GM23338 (cell line): Measurements from ENCODE around the gene COL18A1. TPM values are rescaled to one million over a fixed set of nuclear protein-coding genes. Genes with fewer than 3 reads are reported as not detected.

Experiments used
- ATAC-seq: fragments of 200-7000 bp; cut with Tn5 transposase; 3 replicates; pipeline ENCODE4 v1.9.1; 2020
- DNase-seq: peaks from one replicate; pipeline ENCODE4 v3.0.0-alpha.2; 2015; ENCODE audit warnings: low spot score
- H2AFZ ChIP-seq: fragments of 200-600 bp; sonication (generic); 2 replicates; pipeline ENCODE4 v1.8.0; 2016; ENCODE audit warnings: antibody characterized with exemption, mild to moderate bottlenecking, moderate library complexity
- H3F3A ChIP-seq: fragments of 200-600 bp; sonication (generic); replicated peaks from 2 replicates; pipeline ENCODE4 v1.8.0; 2017; ENCODE audit warnings: antibody characterized with exemption, mixed run types, low read depth
- H3K27ac ChIP-seq: fragments of 200-600 bp; sonication (generic); 2 replicates; pipeline ENCODE4 v1.6.1; 2016; ENCODE audit warnings: low read depth
- H3K27me3 ChIP-seq: fragments of 200-600 bp; sonication (generic); 2 replicates; pipeline ENCODE4 v1.8.0; 2016; ENCODE audit warnings: mild to moderate bottlenecking, mixed run types, moderate library complexity; ENCODE audit not compliant: insufficient read depth
- H3K36me3 ChIP-seq: fragments of 200-600 bp; sonication (generic); 2 replicates; pipeline ENCODE4 v1.8.0; 2016; ENCODE audit warnings: mild to moderate bottlenecking; ENCODE audit not compliant: insufficient read depth
- H3K4me1 ChIP-seq: fragments of 200-600 bp; sonication (generic); 2 replicates; pipeline ENCODE4 v1.8.0; 2016; ENCODE audit warnings: mild to moderate bottlenecking, moderate library complexity; ENCODE audit not compliant: insufficient read depth
- H3K4me2 ChIP-seq: fragments of 200-600 bp; sonication (generic); 2 replicates; pipeline ENCODE4 v1.7.1; 2017; ENCODE audit warnings: mixed run types
- H3K4me3 ChIP-seq: fragments of 200-600 bp; sonication (generic); 2 replicates; pipeline ENCODE4 v1.6.1; 2016; ENCODE audit warnings: mixed run types
- H3K79me2 ChIP-seq: fragments of 200-600 bp; sonication (generic); replicated peaks from 2 replicates; pipeline ENCODE4 v1.8.0; 2017; ENCODE audit warnings: mild to moderate bottlenecking; ENCODE audit not compliant: insufficient read depth
- H3K9me2 ChIP-seq: fragments of 200-600 bp; sonication (generic); 2 replicates; pipeline ENCODE4 v1.8.0; 2017; ENCODE audit not compliant: insufficient read depth
- H4K20me1 ChIP-seq: fragments of 200-600 bp; sonication (generic); replicated peaks from 2 replicates; pipeline ENCODE4 v1.8.0; 2017; ENCODE audit warnings: mild to moderate bottlenecking; ENCODE audit not compliant: insufficient read depth
- H3K27ac Mint-ChIP-seq: 2 replicates; pipeline ENCODE4 v1.8.0; 2020; ENCODE audit warnings: inconsistent platforms, mild to moderate bottlenecking, moderate library complexity, mixed read lengths
- H3K27me3 Mint-ChIP-seq: 3 replicates; pipeline ENCODE4 v1.8.0; 2022; ENCODE audit warnings: low read depth, mild to moderate bottlenecking, moderate library complexity, mixed read lengths, inconsistent platforms; ENCODE audit not compliant: insufficient read depth, poor library complexity
- H3K36me3 Mint-ChIP-seq: 3 replicates; pipeline ENCODE4 v1.8.0; 2021; ENCODE audit warnings: low read depth, mild to moderate bottlenecking, inconsistent platforms, moderate library complexity, mixed read lengths
- H3K4me1 Mint-ChIP-seq: 3 replicates; pipeline ENCODE4 v1.8.0; 2020; ENCODE audit warnings: mild to moderate bottlenecking, inconsistent platforms, mixed read lengths
- H3K4me3 Mint-ChIP-seq: 3 replicates; pipeline ENCODE4 v1.8.0; 2021; ENCODE audit warnings: moderate library complexity, mild to moderate bottlenecking, inconsistent platforms, mixed read lengths
- H3K9me3 Mint-ChIP-seq: 3 replicates; pipeline ENCODE4 v1.8.0; 2020; ENCODE audit warnings: moderate library complexity, mild to moderate bottlenecking, inconsistent platforms, mixed read lengths
- CREB1 ChIP-seq: fragments of 250-450 bp; sonication (Bioruptor Pico); IDR thresholded peaks from 2 replicates; pipeline ENCODE4 v1.5.0; 2020; ENCODE audit warnings: low read depth, mild to moderate bottlenecking, moderate library complexity
- EZH2 ChIP-seq: fragments of 200-600 bp; sonication (generic); IDR thresholded peaks from one replicate; pipeline ENCODE4 v1.8.0; 2017; ENCODE audit warnings: antibody characterized with exemption, mild to moderate bottlenecking, low read depth; ENCODE audit not compliant: unreplicated experiment
- EZH2phosphoT487 ChIP-seq: fragments of 200-600 bp; sonication (generic); IDR thresholded peaks from one replicate; pipeline ENCODE4 v1.8.1; 2018; ENCODE audit warnings: antibody characterized with exemption; ENCODE audit not compliant: unreplicated experiment
- JUNB ChIP-seq: IDR thresholded peaks from one replicate; pipeline ENCODE4 v1.6.1; 2016; ENCODE audit warnings: antibody characterized with exemption; ENCODE audit not compliant: unreplicated experiment
- NANOG ChIP-seq: IDR thresholded peaks from 2 replicates; pipeline ENCODE4 v1.6.1; 2016; ENCODE audit warnings: antibody characterized with exemption, borderline replicate concordance
- STAT1 ChIP-seq: IDR thresholded peaks from one replicate; pipeline ENCODE4 v1.6.1; 2016; ENCODE audit warnings: antibody characterized with exemption; ENCODE audit not compliant: unreplicated experiment
- ZNF331 ChIP-seq: fragments of 250-450 bp; sonication (Bioruptor Pico); IDR thresholded peaks from 2 replicates; pipeline ENCODE4 v1.5.0; 2020; ENCODE audit warnings: low read depth, mild to moderate bottlenecking, moderate library complexity
- polyA plus RNA-seq: library from polyadenylated mRNA; unstranded; fragments of >200 nt; fragmentation: Nextera tagmentation; extraction: Ambion mirVana; gene quantifications from 2 replicates; pipeline ENCODE4 v1.2.1, GENCODE V29; 2016
- total RNA-seq: library from RNA; depleted of rRNA; stranded (reverse); fragments of >200 nt; shearing (Covaris generic); gene quantifications from 2 replicates; pipeline ENCODE4 v1.2.3, GENCODE V29; 2014
- TF ChIP-seq, protein P1 (sequence below): fragments of 250-450 bp; sonication (Bioruptor Pico); IDR thresholded peaks from 2 replicates; pipeline ENCODE4 v1.5.0; 2020; ENCODE audit warnings: mild to moderate bottlenecking, moderate library complexity
- TF ChIP-seq, protein P2 (sequence below): IDR thresholded peaks from 2 replicates; pipeline ENCODE4 v1.6.1; 2016; ENCODE audit warnings: antibody characterized with exemption
- TF ChIP-seq, protein P3 (sequence below), 2 experiments: fragments of 200-600 bp in 1 of 2; sonication (generic) in 1 of 2; conservative IDR thresholded peaks; 2 replicates each; pipeline versions ENCODE4 v1.5.1 to v1.6.1; 2016 to 2017; ENCODE audit warnings: antibody characterized with exemption in 2 of 2, low read depth in 2 of 2, mild to moderate bottlenecking in 2 of 2, moderate library complexity in 1 of 2

COL18A1 gene
- total and polyA plus RNA-seq, 2 experiments from 2014 or later: 38.4 to 430 TPM

DNA sequence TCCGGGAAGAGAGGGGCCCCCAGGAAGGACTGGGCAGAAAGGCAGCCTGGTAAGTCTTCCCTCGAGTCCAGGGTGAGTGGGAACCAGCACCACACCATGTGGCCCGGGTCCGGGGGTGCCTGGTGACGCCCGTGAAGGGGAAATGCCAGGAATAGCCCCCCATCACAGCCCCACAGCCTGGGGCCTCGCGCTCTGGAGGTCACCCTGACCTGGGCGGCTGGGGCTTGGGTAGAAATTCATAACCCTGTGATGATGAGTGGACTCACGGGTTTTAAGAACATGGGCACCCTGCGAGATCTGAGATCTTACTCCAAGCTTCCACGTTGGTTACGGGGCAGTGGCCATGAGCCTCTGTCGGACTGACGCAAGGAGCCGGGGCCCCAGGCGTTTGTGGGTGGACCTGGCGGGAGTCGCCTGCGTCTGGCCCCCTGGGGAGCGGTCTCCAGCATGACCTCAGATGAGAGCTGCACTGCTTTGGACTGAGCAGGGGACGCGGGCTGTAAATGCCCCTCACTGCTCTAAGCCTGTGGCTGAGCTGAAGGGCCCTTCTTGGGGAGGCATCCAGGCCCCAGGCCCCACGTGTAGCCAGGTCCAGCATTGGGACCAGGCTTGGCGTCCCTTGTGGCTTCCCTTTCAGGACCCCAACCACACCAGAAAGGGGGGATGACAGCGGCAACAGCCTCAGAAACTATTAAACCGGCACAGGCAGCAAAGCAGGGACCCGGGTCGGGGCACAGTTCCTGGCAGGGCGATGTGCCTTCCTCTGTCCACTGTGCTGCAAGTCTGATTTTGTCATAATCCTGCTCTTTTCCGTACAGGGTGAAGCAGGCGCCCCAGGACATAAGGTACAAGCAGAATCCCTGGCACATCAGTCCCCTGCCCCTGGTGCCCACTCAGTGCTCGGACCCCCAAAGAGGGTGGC, 77.3 kb downstream of the COL18A1 start (continued):
- TF ChIP-seq EZH2 (no peak), NANOG (no peak), ZNF331 (CRISPR knock-in tag) (no peak), EZH2phosphoT487 (no peak), CREB1 (CRISPR knock-in tag) (no peak), JUNB (no peak)

DNA sequence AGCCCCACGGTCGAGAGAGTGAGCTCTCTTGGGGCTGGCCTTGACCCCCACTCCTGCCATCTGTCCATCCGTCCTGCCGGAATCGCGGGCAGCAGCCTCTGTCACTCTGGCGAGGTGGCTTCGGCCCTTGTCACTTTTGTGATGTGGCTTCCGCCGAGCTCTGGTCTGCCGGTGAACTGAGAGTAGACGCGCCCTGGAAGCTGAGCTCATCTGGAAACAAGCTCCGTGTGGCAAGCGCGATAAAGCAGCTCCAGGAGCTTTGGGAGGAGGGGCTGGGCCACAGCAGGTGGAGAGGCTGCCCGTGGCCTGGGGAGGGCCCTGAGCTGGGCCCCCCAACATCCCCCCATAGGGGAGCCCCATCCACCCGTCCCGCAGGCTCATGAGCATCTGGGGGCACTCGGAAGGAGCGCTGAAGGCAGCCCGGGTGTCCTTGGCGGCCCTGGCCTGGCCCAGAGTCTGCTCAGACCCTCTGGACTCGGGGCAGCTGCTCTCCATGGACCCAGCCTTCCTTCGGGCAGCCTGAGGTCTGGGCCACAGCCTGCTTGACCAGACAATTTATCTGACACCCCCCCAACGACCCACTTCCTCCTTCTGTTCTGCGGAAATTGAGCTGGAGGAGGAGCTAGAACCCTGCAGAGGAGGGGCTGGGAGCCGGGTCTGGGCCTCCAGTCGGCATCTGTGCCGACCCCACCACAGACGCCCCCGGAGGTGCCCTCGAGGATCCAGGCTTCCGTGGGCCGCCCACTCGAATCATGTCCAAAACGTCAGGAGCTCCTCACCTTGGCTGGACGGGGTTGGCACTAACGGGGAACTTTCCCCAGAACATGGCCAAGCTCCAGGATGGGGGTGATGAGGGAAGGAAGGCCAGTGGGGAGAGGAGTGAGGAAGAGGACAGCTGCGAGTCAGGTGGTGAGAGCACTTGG, 78.2 kb downstream of the COL18A1 start:
- Mint-ChIP-seq H3K27ac (no peak overlapping the region), H3K4me1 (peaks cover 15% of the 10 kb centered on the region), H3K9me3 (no peaks in the 10 kb centered on the region), H3K27me3 (peaks cover 10% of the 10 kb centered on the region), H3K36me3 (peaks cover 62% of the 10 kb centered on the region), H3K4me3 (no peak overlapping the region)
- H3K4me1 ChIP-seq: peaks cover 5% of the 10 kb centered on the region; the same call in 1 of the 2 replicates
- no peak for DNase-seq
- H2AFZ ChIP-seq: no peak overlapping the region
- peaks cover 7% of the 10 kb centered on the region for H4K20me1 ChIP-seq
- H3K27ac ChIP-seq: no peak overlapping the region
- no peaks in the 10 kb centered on the region for H3K27me3 ChIP-seq
- peaks cover 20% of the 10 kb centered on the region for H3F3A ChIP-seq
- peaks cover 8% of the 10 kb centered on the region for H3K36me3 ChIP-seq
- no peak overlapping the region for H3K4me2 ChIP-seq
- no peak for ATAC-seq
- no peaks in the 10 kb centered on the region for H3K79me2 ChIP-seq
- H3K4me3 ChIP-seq: no peak overlapping the region
- H3K9me2 ChIP-seq: no peaks in the 10 kb centered on the region
- TF ChIP-seq, protein P1, sequence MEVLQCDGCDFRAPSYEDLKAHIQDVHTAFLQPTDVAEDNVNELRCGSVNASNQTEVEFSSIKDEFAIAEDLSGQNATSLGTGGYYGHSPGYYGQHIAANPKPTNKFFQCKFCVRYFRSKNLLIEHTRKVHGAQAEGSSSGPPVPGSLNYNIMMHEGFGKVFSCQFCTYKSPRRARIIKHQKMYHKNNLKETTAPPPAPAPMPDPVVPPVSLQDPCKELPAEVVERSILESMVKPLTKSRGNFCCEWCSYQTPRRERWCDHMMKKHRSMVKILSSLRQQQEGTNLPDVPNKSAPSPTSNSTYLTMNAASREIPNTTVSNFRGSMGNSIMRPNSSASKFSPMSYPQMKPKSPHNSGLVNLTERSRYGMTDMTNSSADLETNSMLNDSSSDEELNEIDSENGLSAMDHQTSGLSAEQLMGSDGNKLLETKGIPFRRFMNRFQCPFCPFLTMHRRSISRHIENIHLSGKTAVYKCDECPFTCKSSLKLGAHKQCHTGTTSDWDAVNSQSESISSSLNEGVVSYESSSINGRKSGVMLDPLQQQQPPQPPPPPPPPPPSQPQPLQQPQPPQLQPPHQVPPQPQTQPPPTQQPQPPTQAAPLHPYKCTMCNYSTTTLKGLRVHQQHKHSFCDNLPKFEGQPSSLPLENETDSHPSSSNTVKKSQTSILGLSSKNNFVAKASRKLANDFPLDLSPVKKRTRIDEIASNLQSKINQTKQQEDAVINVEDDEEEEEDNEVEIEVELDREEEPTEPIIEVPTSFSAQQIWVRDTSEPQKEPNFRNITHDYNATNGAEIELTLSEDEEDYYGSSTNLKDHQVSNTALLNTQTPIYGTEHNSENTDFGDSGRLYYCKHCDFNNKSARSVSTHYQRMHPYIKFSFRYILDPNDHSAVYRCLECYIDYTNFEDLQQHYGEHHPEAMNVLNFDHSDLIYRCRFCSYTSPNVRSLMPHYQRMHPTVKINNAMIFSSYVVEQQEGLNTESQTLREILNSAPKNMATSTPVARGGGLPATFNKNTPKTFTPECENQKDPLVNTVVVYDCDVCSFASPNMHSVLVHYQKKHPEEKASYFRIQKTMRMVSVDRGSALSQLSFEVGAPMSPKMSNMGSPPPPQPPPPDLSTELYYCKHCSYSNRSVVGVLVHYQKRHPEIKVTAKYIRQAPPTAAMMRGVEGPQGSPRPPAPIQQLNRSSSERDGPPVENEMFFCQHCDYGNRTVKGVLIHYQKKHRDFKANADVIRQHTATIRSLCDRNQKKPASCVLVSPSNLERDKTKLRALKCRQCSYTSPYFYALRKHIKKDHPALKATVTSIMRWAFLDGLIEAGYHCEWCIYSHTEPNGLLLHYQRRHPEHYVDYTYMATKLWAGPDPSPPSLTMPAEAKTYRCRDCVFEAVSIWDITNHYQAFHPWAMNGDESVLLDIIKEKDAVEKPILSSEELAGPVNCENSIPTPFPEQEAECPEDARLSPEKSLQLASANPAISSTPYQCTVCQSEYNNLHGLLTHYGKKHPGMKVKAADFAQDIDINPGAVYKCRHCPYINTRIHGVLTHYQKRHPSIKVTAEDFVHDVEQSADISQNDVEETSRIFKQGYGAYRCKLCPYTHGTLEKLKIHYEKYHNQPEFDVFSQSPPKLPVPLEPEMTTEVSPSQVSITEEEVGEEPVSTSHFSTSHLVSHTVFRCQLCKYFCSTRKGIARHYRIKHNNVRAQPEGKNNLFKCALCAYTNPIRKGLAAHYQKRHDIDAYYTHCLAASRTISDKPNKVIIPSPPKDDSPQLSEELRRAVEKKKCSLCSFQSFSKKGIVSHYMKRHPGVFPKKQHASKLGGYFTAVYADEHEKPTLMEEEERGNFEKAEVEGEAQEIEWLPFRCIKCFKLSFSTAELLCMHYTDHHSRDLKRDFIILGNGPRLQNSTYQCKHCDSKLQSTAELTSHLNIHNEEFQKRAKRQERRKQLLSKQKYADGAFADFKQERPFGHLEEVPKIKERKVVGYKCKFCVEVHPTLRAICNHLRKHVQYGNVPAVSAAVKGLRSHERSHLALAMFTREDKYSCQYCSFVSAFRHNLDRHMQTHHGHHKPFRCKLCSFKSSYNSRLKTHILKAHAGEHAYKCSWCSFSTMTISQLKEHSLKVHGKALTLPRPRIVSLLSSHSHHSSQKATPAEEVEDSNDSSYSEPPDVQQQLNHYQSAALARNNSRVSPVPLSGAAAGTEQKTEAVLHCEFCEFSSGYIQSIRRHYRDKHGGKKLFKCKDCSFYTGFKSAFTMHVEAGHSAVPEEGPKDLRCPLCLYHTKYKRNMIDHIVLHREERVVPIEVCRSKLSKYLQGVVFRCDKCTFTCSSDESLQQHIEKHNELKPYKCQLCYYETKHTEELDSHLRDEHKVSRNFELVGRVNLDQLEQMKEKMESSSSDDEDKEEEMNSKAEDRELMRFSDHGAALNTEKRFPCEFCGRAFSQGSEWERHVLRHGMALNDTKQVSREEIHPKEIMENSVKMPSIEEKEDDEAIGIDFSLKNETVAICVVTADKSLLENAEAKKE: no peak
- TF ChIP-seq CREB1 (CRISPR knock-in tag) (no peak), NANOG (no peak), STAT1 (no peak), ZNF331 (CRISPR knock-in tag) (no peak), EZH2 (no peak), JUNB (no peak)
- TF ChIP-seq, protein P2, sequence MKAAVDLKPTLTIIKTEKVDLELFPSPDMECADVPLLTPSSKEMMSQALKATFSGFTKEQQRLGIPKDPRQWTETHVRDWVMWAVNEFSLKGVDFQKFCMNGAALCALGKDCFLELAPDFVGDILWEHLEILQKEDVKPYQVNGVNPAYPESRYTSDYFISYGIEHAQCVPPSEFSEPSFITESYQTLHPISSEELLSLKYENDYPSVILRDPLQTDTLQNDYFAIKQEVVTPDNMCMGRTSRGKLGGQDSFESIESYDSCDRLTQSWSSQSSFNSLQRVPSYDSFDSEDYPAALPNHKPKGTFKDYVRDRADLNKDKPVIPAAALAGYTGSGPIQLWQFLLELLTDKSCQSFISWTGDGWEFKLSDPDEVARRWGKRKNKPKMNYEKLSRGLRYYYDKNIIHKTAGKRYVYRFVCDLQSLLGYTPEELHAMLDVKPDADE: no peak
- TF ChIP-seq, protein P3, sequence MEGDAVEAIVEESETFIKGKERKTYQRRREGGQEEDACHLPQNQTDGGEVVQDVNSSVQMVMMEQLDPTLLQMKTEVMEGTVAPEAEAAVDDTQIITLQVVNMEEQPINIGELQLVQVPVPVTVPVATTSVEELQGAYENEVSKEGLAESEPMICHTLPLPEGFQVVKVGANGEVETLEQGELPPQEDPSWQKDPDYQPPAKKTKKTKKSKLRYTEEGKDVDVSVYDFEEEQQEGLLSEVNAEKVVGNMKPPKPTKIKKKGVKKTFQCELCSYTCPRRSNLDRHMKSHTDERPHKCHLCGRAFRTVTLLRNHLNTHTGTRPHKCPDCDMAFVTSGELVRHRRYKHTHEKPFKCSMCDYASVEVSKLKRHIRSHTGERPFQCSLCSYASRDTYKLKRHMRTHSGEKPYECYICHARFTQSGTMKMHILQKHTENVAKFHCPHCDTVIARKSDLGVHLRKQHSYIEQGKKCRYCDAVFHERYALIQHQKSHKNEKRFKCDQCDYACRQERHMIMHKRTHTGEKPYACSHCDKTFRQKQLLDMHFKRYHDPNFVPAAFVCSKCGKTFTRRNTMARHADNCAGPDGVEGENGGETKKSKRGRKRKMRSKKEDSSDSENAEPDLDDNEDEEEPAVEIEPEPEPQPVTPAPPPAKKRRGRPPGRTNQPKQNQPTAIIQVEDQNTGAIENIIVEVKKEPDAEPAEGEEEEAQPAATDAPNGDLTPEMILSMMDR (conservative IDR thresholded peaks at IDR 0.05; ENCODE audit: low read depth in 2 of 2): no peak
